Stomach (tissue), 9 donors: Measurements from ENCODE around the gene NEDD4. TPM values are rescaled to one million over a fixed set of nuclear protein-coding genes. Genes with fewer than 3 reads are reported as not detected.
"Not testable (repeated sequence)": the region's sequence is repeated elsewhere in the genome, so short reads cannot be mapped to it uniquely, and the experiment has no call there.

Experiments
- DNase-seq, 2 donors: peaks; one replicate each; pipeline versions ENCODE4 v3.0.0 to v3.0.0-alpha.2; 2013 to 2019
- H3K27ac ChIP-seq, 5 donors: fragments of 200-600 bp in 4 of 5; sonication (generic) in 4 of 5; one replicate each; pipeline ENCODE4 v1.5.1; 2013 to 2019; ENCODE audit warnings: mild to moderate bottlenecking in 1 of 5, moderate library complexity in 1 of 5
- H3K27me3 ChIP-seq, 3 donors: fragments of 200-600 bp; sonication (generic); one replicate each; pipeline ENCODE4 v1.5.1; 2017 to 2019; ENCODE audit warnings: mixed run types in 1 of 3
- H3K36me3 ChIP-seq, 4 donors: fragments of 200-600 bp; sonication (generic); 1 replicate in 3 of 4; 2 replicates in 1 of 4; pipeline ENCODE4 v1.5.1; 2016 to 2019
- H3K4me1 ChIP-seq, 4 donors: fragments of 200-600 bp; sonication (generic); one replicate each; pipeline ENCODE4 v1.5.1; 2016 to 2019
- H3K4me3 ChIP-seq, 4 donors: fragments of 200-600 bp; sonication (generic) in 3 of 4; one replicate each; pipeline ENCODE4 v1.5.1; 2016 to 2019; ENCODE audit warnings: mild to moderate bottlenecking in 1 of 4
- H3K9me3 ChIP-seq, 4 donors: fragments of 200-600 bp; sonication (generic); one replicate each; pipeline ENCODE4 v1.5.1; 2016 to 2019
- CTCF ChIP-seq, 7 experiments: fragments of 450-650 bp in 4 of 7; fragments of 200-600 bp in 3 of 7; sonication (generic) in 3 of 7; IDR thresholded peaks; one replicate each; pipeline ENCODE4 v1.5.1; 2016 to 2019; ENCODE audit warnings: antibody characterized with exemption in 7 of 7, control low read depth in 2 of 7, mild to moderate bottlenecking in 1 of 7
- EP300 ChIP-seq: sonication (generic); formaldehyde crosslinking; IDR thresholded peaks from one replicate; pipeline ENCODE4 v1.6.1; 2017; ENCODE audit warnings: antibody characterized with exemption
- POLR2A ChIP-seq, 4 donors: fragments of 450-650 bp; IDR thresholded peaks; one replicate each; pipeline ENCODE4 v1.6.1; 2016; ENCODE audit warnings: antibody characterized with exemption in 4 of 4, control low read depth in 2 of 4, mild to moderate bottlenecking in 1 of 4, moderate library complexity in 1 of 4
- POLR2AphosphoS5 ChIP-seq, 3 donors: sonication (generic); formaldehyde crosslinking; IDR thresholded peaks; one replicate each; pipeline ENCODE4 v1.6.1; 2016; ENCODE audit warnings: antibody characterized with exemption in 3 of 3
- WGBS, 5 donors: extraction: QIAGEN DNeasy Blood & Tissue Kit in 3 of 5; methylation state at CpG; one replicate each; pipeline versions ENCODE4 v1.1.5 to v1.1.7; 2013 to 2018; 5-methylcytosine and 5-hydroxymethylcytosine counted together
- intact Hi-C: fragments of 100-400 bp; cut with DNase I; formaldehyde crosslinking; loops from one replicate; pipeline ENCODE4 v1.15.1; 2023; ENCODE audit warnings: low total_unique reads
- polyA plus RNA-seq, 3 donors: library from polyadenylated mRNA; stranded (reverse); fragments of 200-250 nt; gene quantifications; one replicate each; pipeline ENCODE4 v1.2.3, GENCODE V29; 2013
- total RNA-seq, 5 donors: library from RNA; depleted of rRNA; stranded (reverse); fragments of >200 nt; gene quantifications; one replicate each; pipeline versions ENCODE4 v1.1.0 to v1.2.3, GENCODE V29; 2014 to 2016
- donor health status: healthy with polysubstance abuse.
- donor health status: Bipolar disorder and iron deficiency.
- donor health status: healthy.

NEDD4 gene
- total and polyA plus RNA-seq, 8 donors = 2.9 to 40.8 (median 7.5) TPM

DNA sequence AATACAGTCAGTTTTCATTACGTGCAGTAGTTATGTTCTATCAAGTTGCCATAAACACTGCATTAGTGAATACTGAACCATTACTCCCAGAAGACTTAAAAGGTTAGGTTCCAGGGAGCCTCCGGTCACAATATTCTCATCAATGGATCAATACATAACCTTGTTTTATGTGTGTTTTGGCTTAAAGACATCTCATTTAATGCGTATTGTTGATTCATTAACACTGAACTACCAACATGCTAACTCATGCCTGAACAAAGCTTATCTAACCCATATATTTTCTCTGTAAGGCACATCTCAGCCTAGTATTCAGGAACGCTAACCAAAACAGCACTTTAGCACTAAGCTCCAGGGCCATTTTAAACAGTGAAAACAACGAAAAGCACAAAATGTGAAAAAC, 24.1 kb upstream of the NEDD4 start:
- no peaks in the 10 kb centered on the region for H3K4me1 ChIP-seq
- no peaks in the 10 kb centered on the region for H3K27me3 ChIP-seq
- peaks cover 0 to 11% (median 7%) of the 10 kb centered on the region in 4 donors for H3K9me3 ChIP-seq
- H3K36me3 ChIP-seq = no peaks in the 10 kb centered on the region
- 74 to 85% (median 78%) methylated on average over 5 of the region's 5 CpGs for WGBS, 5 donors
- no peak overlapping the region for H3K4me3 ChIP-seq
- TF ChIP-seq POLR2AphosphoS5 (IDR thresholded peaks at IDR 0.05) (no peak), CTCF (IDR thresholded peaks at IDR 0.05) (no peak), POLR2A (IDR thresholded peaks at IDR 0.05) (no peak), EP300 (no peak)
- no peak overlapping the region for H3K27ac ChIP-seq
- intact Hi-C loops = no loop called here
- DNase-seq = no peak

GRCh38 chr15:56016281-56016680, 22.9 kb upstream of the NEDD4 start:
- intact Hi-C loops = no loop called here
- no peaks in the 10 kb centered on the region for H3K27me3 ChIP-seq
- peaks cover 0 to 11% (median 7%) of the 10 kb centered on the region in 4 donors for H3K9me3 ChIP-seq
- 81 to 93% (median 89%) methylated on average over 3 of the region's 3 CpGs for WGBS, 5 donors
- no peaks in the 10 kb centered on the region for H3K4me1 ChIP-seq
- H3K27ac ChIP-seq = no peak overlapping the region
- no peaks in the 10 kb centered on the region for H3K36me3 ChIP-seq
- no peak overlapping the region for H3K4me3 ChIP-seq
- TF ChIP-seq EP300 (no peak), POLR2AphosphoS5 (IDR thresholded peaks at IDR 0.05) (no peak), POLR2A (IDR thresholded peaks at IDR 0.05) (no peak), CTCF (IDR thresholded peaks at IDR 0.05) (no peak)
- DNase-seq = no peak

GRCh38 chr15:56014677-56015076, 21.3 kb upstream of the NEDD4 start:
- no peaks in the 10 kb centered on the region for H3K4me1 ChIP-seq
- 89 to 96% (median 95%) methylated on average over 4 of the region's 4 CpGs for WGBS, 5 donors
- intact Hi-C loops = no loop called here
- no peak overlapping the region for H3K4me3 ChIP-seq
- H3K36me3 ChIP-seq = no peaks in the 10 kb centered on the region
- H3K9me3 ChIP-seq = peaks cover 0 to 11% (median 7%) of the 10 kb centered on the region in 4 donors
- TF ChIP-seq POLR2A (IDR thresholded peaks at IDR 0.05) = no peak
- no peak for TF ChIP-seq EP300
- TF ChIP-seq CTCF (IDR thresholded peaks at IDR 0.05) = no peak
- no peak for TF ChIP-seq POLR2AphosphoS5 (IDR thresholded peaks at IDR 0.05)
- H3K27ac ChIP-seq = no peak overlapping the region
- DNase-seq = no peak
- no peaks in the 10 kb centered on the region for H3K27me3 ChIP-seq

GRCh38 chr15:56007053-56007452, 13.6 kb upstream of the NEDD4 start:
- H3K4me1 ChIP-seq, H3K36me3 ChIP-seq, H3K27me3 ChIP-seq, intact Hi-C loops, H3K9me3 ChIP-seq: not testable (repeated sequence)
- peak overlapping the region; percentile 17 to 24 (median 20) for H3K4me3 ChIP-seq
- peak overlapping the region in 1 of 5 donors; percentile 38 for H3K27ac ChIP-seq
- DNase-seq = peak in 1 of 2 donors; percentile 36
- WGBS, 5 donors = 36 to 80% (median 57%) methylated on average over 26 to 40 of the region's 40 CpGs

DNA sequence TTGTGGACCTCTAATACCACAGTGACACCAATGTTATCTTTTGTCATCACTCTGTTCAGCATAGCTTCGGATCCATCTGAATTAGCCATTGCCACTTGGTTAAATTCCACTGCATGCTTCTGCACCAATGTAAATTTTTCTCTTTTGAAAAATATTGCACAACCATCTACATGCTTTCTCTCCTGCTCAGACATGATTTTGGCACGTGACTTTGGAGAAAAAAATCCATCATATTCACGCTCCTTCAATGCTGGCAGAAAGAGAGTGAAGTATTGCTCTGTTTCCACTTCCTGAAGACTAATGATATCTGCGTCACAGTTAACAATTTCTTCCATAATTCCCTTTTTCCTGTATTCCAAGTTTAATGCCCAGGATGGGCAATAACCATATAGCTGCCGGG, 13.0 kb upstream of the NEDD4 start:
- H3K36me3 ChIP-seq, H3K9me3 ChIP-seq, H3K27me3 ChIP-seq, DNase-seq, intact Hi-C loops, H3K4me1 ChIP-seq: not testable (repeated sequence)
- peak overlapping the region in 1 of 5 donors; percentile 38 for H3K27ac ChIP-seq
- WGBS, 5 donors = 67 to 79% (median 69%) methylated on average over 5 of the region's 5 CpGs
- peak overlapping the region in 1 of 4 donors; percentile 24 for H3K4me3 ChIP-seq

DNA sequence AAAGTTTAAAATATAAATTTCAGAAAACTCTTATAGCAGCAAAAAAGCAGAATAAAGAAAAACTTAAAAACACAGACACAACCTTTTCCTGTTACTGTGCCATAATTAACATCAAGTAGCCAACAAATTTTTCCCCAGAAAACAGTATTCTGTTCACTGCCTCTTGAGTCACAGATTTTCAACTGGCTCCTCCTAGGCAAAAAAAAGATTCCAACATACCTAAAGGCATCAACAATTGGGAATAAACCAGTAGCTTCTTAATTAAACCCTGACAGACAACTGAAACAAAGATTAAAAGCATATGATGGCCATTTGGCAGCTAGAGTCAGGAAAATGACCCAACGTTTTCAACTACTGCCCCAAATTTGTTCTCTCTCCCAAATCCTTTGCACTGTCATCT, 10.9 kb upstream of the NEDD4 start:
- intact Hi-C loops, H3K27me3 ChIP-seq, H3K4me1 ChIP-seq, H3K4me3 ChIP-seq, H3K27ac ChIP-seq, DNase-seq, H3K9me3 ChIP-seq, H3K36me3 ChIP-seq: not testable (repeated sequence)
- 39 to 58% (median 55%) methylated on average over 1 of the region's 1 CpG for WGBS, 5 donors

GRCh38 chr15:56003777-56004176, 10.4 kb upstream of the NEDD4 start:
- H3K27ac ChIP-seq, H3K27me3 ChIP-seq, H3K36me3 ChIP-seq, H3K9me3 ChIP-seq, H3K4me3 ChIP-seq, H3K4me1 ChIP-seq, intact Hi-C loops, DNase-seq: not testable (repeated sequence)
- WGBS, 5 donors = 77 to 100% methylated on average over 1 of the region's 1 CpG; no CpG with 5 or more reads in 3 of the 5 donors

DNA sequence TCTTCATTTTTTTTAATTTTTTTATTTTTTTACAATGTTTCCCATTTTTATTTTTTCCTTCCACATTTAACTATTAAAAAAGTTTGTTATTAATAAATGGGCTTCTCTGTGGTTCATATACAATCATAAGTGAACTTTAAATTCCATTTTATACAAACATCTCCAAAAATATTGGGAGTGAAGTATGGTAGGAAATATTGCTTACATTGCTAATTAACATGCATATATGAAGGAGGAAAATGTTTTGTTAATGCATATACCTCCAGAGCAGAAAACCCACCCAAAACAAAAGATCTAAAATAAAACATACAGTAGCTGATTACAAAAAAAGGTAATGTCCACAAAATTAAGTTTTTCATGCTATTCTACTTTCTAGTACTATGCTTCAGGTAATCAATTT, 9.9 kb upstream of the NEDD4 start:
- H3K4me1 ChIP-seq, H3K27ac ChIP-seq, H3K36me3 ChIP-seq, H3K9me3 ChIP-seq, intact Hi-C loops, H3K4me3 ChIP-seq, DNase-seq, H3K27me3 ChIP-seq: not testable (repeated sequence)
